SK-N-SH treated with all-trans-retinoic acid at 6 μM for 48 hours (cell line): Measurements from ENCODE around the gene ZNF175.

Experiments used
- ATAC-seq: fragments of 200-7000 bp; cut with Tn5 transposase; 3 replicates; pipeline ENCODE4 v1.9.1; 2020; ENCODE audit warnings: mild to moderate bottlenecking, moderate library complexity
- BACH2 ChIP-seq: fragments of 250-450 bp; sonication (Bioruptor Pico); IDR thresholded peaks from 2 replicates; pipeline ENCODE4 v1.9.0; 2021; ENCODE audit warnings: mild to moderate bottlenecking, borderline replicate concordance
- ESRRG ChIP-seq: fragments of 250-450 bp; sonication (Bioruptor Pico); IDR thresholded peaks from 2 replicates; pipeline ENCODE4 v1.6.1; 2021; ENCODE audit warnings: mild to moderate bottlenecking
- OSR1 ChIP-seq: fragments of 250-450 bp; sonication (Bioruptor Pico); IDR thresholded peaks from 2 replicates; pipeline ENCODE4 v1.8.0; 2022; ENCODE audit warnings: moderate library complexity, mild to moderate bottlenecking, inconsistent platforms
- PPARA ChIP-seq: fragments of 250-450 bp; sonication (Bioruptor Pico); IDR thresholded peaks from 2 replicates; pipeline ENCODE4 v1.5.0; 2020; ENCODE audit warnings: mild to moderate bottlenecking, borderline replicate concordance
- RARB ChIP-seq: fragments of 250-450 bp; sonication (Bioruptor Pico); IDR thresholded peaks from 2 replicates; pipeline ENCODE4 v1.8.0; 2021; ENCODE audit warnings: mild to moderate bottlenecking, moderate library complexity
- SNAI2 ChIP-seq: fragments of 250-450 bp; sonication (Bioruptor Pico); IDR thresholded peaks from 2 replicates; pipeline ENCODE4 v1.5.0; 2020; ENCODE audit warnings: mild to moderate bottlenecking, moderate library complexity
- TCF4 ChIP-seq: fragments of 250-450 bp; sonication (Bioruptor Pico); IDR thresholded peaks from 2 replicates; pipeline ENCODE4 v1.8.0; 2021; ENCODE audit warnings: mild to moderate bottlenecking, moderate library complexity, borderline replicate concordance
- ZC3H10 ChIP-seq: fragments of 250-450 bp; sonication (Bioruptor Pico); IDR thresholded peaks from 2 replicates; pipeline ENCODE4 v1.5.1; 2021; ENCODE audit warnings: mild to moderate bottlenecking, moderate library complexity
- ZFP3 ChIP-seq: fragments of 250-450 bp; sonication (Bioruptor Pico); IDR thresholded peaks from 2 replicates; pipeline ENCODE4 v1.5.0; 2020; ENCODE audit warnings: mild to moderate bottlenecking, moderate library complexity
- ZNF565 ChIP-seq: fragments of 450-650 bp; formaldehyde crosslinking; conservative IDR thresholded peaks from 2 replicates; pipeline ENCODE4 v1.5.0; 2020; ENCODE audit warnings: low read depth, mild to moderate bottlenecking, moderate library complexity
- ZNF70 ChIP-seq: fragments of 450-650 bp; formaldehyde crosslinking; IDR thresholded peaks from 2 replicates; pipeline ENCODE4 v1.5.0; 2020; ENCODE audit warnings: mild to moderate bottlenecking, moderate library complexity
- ZNF8 ChIP-seq: fragments of 450-650 bp; formaldehyde crosslinking; IDR thresholded peaks from 2 replicates; pipeline ENCODE4 v1.5.0; 2020; ENCODE audit warnings: mild to moderate bottlenecking, moderate library complexity
- TF ChIP-seq, protein P1 (sequence below): fragments of 250-450 bp; sonication (Bioruptor Pico); IDR thresholded peaks from 2 replicates; pipeline ENCODE4 v1.5.1; 2021; ENCODE audit warnings: mild to moderate bottlenecking, moderate library complexity
- TF ChIP-seq, protein P2 (sequence below): fragments of 250-450 bp; sonication (Bioruptor Pico); IDR thresholded peaks from 2 replicates; pipeline ENCODE4 v1.8.0; 2021; ENCODE audit warnings: low read depth, mild to moderate bottlenecking, moderate library complexity, borderline replicate concordance
- TF ChIP-seq, protein P3 (sequence below): fragments of 250-450 bp; sonication (Bioruptor Pico); IDR thresholded peaks from 2 replicates; pipeline ENCODE4 v1.5.0; 2020; ENCODE audit warnings: mild to moderate bottlenecking, moderate library complexity
- TF ChIP-seq, protein P4 (sequence below): fragments of 250-450 bp; sonication (Bioruptor Pico); IDR thresholded peaks from 2 replicates; pipeline ENCODE4 v1.8.0; 2020; ENCODE audit warnings: mild to moderate bottlenecking, moderate library complexity, borderline replicate concordance

ZNF175 gene

DNA sequence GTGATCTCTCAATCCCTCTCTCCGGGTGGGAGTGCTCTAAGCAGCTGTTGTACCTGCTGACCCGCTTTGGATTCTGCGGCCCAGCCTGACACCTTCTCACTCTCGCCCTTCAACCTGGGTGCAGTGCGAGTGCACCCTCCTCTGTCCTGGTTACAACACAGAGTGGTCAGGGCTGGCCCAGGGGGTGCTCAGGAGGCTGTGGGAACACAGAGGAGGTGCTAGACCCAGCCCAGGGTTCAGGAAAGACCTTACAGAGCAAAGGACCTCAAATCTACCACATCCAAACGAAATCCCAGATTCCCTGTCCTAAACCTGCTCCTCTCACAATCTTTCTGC is 23.7 kb downstream of the ZNF175 start (continued):
- TF ChIP-seq PPARA (CRISPR knock-in tag) (no peak), SNAI2 (CRISPR knock-in tag) (no peak)

DNA sequence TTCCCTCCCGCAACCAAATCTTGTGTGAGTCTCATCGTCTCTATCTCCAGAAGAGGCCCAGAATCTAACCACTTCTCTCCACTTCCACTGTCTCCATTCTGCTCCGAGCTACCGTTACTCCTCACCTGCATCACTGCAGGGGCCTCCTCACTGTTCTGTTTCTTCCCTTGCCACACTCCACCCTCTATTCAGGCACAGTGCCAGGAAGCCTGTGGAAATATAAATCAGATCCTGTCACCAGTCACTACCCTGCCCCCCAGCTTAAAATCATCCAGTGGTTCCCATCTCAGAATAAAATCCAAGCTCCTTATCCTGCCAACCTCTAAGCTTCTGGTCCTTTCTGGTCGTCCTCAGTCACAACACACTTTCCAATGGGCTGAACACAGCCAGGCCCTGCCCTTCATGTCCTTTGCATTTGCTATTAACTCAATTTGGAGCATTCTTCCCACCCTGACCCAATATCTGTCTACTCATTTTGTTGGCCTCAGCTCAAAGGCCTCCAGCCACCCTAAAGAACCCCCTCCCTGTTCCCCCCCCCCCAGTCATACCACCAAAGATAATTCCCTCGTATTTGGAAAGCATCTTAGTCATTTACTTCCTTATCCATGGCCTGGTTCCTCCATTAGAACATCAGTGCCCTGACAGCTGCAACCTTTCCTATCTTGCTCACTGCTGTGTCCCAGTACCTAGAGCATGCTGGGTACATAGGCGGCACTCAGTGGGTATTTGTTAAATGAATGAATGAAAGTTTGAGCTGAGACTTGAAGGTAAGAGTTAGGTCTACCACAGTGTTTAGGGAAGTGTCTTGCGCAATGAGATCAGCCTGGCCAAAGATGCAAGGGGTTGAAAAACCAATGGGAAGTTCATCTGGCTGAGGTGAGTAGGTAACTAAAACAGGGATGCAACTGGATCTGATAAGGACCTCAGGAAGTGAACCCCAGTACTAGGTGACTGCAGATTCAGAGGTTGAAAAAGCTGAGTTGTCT is 24.4 kb downstream of the ZNF175 start:
- no peak for ATAC-seq
- TF ChIP-seq ZNF565 (CRISPR knock-in tag) (no peak), ZNF70 (CRISPR knock-in tag) (no peak), OSR1 (CRISPR knock-in tag) (no peak), PPARA (CRISPR knock-in tag) (no peak), ZFP3 (CRISPR knock-in tag) (no peak), ZC3H10 (CRISPR knock-in tag) (no peak), TCF4 (CRISPR knock-in tag) (no peak), BACH2 (no peak)
- TF ChIP-seq, protein P1, sequence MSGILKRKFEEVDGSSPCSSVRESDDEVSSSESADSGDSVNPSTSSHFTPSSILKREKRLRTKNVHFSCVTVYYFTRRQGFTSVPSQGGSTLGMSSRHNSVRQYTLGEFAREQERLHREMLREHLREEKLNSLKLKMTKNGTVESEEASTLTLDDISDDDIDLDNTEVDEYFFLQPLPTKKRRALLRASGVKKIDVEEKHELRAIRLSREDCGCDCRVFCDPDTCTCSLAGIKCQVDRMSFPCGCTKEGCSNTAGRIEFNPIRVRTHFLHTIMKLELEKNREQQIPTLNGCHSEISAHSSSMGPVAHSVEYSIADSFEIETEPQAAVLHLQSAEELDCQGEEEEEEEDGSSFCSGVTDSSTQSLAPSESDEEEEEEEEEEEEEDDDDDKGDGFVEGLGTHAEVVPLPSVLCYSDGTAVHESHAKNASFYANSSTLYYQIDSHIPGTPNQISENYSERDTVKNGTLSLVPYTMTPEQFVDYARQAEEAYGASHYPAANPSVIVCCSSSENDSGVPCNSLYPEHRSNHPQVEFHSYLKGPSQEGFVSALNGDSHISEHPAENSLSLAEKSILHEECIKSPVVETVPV (CRISPR knock-in tag), result no peak
- TF ChIP-seq, protein P2, sequence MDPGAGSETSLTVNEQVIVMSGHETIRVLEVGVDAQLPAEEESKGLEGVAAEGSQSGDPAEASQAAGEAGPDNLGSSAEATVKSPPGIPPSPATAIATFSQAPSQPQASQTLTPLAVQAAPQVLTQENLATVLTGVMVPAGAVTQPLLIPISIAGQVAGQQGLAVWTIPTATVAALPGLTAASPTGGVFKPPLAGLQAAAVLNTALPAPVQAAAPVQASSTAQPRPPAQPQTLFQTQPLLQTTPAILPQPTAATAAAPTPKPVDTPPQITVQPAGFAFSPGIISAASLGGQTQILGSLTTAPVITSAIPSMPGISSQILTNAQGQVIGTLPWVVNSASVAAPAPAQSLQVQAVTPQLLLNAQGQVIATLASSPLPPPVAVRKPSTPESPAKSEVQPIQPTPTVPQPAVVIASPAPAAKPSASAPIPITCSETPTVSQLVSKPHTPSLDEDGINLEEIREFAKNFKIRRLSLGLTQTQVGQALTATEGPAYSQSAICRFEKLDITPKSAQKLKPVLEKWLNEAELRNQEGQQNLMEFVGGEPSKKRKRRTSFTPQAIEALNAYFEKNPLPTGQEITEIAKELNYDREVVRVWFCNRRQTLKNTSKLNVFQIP (CRISPR knock-in tag), result no peak

DNA sequence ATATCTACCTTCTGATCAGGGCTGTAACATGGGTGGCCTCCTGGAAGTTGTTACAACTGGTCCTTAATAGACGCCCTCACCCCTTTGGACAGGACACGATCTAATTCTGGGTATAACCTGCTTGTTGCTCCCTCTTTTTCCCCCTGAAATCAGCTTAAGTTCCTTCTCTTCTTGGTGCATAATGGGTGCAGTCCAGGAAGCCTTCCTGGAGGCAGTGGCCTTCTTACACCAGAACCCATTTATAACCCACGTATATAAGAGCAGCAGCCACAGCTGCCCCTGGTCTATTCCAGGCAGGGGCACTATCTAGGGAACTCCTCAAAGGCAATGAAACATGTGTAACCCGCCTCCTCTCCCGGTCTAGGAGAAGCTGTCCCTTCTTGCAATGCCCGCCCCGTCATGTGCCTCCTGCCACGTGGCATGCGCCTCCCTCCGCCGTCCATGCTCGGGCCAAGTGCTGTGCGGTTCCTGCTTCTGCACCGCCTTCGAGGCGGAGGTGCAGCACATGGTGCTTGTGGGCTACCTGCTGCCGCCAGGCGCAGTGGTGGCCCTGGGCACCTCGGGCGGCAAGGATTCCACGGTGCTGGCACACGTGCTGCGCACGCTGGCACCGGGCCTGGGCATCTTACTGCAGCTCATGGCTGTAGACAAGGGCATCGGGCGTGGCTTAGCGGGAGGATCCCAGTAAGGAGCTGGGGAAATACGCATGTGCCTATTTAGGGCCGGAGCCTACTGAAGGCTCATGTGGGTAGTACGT is 27.3 kb downstream of the ZNF175 start:
- no peak for ATAC-seq
- TF ChIP-seq ESRRG, result no peak

DNA sequence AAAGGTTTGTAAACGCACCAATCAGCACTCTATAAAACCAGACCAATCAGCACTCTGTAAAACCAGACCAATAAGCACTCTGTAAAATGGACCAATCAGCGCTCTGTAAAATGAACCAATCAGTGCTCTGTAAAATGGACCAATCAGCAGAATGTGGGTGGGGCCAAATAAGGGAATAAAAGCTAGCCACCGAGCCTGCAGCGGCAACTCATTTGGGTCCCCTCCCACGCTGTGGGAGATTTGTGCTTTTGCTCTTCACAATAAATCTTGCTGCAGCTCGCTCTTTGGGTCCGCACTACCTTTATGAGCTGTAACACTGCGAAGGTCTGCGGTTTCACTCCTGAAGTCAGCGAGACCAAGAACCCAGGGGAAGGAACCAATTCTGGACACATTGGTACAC is 28.0 kb downstream of the ZNF175 start:
- ATAC-seq, result no peak
- TF ChIP-seq, protein P3, sequence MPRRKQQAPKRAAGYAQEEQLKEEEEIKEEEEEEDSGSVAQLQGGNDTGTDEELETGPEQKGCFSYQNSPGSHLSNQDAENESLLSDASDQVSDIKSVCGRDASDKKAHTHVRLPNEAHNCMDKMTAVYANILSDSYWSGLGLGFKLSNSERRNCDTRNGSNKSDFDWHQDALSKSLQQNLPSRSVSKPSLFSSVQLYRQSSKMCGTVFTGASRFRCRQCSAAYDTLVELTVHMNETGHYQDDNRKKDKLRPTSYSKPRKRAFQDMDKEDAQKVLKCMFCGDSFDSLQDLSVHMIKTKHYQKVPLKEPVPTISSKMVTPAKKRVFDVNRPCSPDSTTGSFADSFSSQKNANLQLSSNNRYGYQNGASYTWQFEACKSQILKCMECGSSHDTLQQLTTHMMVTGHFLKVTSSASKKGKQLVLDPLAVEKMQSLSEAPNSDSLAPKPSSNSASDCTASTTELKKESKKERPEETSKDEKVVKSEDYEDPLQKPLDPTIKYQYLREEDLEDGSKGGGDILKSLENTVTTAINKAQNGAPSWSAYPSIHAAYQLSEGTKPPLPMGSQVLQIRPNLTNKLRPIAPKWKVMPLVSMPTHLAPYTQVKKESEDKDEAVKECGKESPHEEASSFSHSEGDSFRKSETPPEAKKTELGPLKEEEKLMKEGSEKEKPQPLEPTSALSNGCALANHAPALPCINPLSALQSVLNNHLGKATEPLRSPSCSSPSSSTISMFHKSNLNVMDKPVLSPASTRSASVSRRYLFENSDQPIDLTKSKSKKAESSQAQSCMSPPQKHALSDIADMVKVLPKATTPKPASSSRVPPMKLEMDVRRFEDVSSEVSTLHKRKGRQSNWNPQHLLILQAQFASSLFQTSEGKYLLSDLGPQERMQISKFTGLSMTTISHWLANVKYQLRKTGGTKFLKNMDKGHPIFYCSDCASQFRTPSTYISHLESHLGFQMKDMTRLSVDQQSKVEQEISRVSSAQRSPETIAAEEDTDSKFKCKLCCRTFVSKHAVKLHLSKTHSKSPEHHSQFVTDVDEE (CRISPR knock-in tag), result no peak
- TF ChIP-seq ZNF8 (CRISPR knock-in tag) (no peak), PPARA (CRISPR knock-in tag) (no peak), ZFP3 (CRISPR knock-in tag) (no peak), ESRRG (no peak)
- TF ChIP-seq, protein P4, sequence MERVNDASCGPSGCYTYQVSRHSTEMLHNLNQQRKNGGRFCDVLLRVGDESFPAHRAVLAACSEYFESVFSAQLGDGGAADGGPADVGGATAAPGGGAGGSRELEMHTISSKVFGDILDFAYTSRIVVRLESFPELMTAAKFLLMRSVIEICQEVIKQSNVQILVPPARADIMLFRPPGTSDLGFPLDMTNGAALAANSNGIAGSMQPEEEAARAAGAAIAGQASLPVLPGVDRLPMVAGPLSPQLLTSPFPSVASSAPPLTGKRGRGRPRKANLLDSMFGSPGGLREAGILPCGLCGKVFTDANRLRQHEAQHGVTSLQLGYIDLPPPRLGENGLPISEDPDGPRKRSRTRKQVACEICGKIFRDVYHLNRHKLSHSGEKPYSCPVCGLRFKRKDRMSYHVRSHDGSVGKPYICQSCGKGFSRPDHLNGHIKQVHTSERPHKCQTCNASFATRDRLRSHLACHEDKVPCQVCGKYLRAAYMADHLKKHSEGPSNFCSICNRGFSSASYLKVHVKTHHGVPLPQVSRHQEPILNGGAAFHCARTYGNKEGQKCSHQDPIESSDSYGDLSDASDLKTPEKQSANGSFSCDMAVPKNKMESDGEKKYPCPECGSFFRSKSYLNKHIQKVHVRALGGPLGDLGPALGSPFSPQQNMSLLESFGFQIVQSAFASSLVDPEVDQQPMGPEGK (CRISPR knock-in tag), result no peak

DNA sequence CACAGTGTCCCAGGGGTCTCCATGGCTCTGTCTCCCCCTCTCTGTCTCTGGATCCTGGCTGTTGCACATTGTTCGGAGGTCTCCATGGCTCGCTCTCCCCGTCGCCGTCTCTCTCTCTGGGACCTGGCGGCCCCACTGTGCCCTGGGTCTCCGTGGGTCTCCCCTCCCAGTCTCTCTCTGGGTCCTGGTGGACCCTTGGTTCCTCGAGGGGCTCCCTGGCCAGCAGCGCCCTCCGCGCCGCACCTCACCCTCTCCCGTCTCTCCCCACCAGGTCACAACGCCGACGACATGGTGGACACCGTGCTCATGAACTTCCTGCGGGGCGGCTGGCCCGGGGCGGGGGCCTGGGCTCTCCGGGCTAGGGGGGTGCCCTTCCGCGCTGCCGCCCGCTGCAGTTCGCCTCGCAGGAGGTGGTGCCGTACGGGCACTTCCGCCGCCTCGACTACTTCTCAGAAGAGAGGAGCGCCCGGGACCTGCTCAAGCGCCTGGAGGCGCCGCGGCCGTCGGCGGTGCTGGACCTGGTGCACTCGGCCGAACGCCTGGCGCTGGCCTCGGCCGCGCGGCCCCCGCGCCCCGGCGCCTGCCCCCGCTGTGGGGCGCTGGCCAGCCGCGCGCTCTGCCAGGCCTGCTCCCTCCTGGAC is 30.0 kb downstream of the ZNF175 start:
- TF ChIP-seq OSR1 (CRISPR knock-in tag) (no peak), ZFP3 (CRISPR knock-in tag) (no peak), RARB (CRISPR knock-in tag) (no peak)
- TF ChIP-seq, protein P4 (CRISPR knock-in tag), result no peak
- ATAC-seq, result no peak
